ENCODE measurements around the gene FHIP1B.

The FHIP1B gene

GRCh38 chr11:6216501-6216900 is 17.9 kb downstream of the FHIP1B start:
- no peaks in the 10 kb centered on the region for H3K4me1 Mint-ChIP-seq
- H3K27ac Mint-ChIP-seq = no peak overlapping the region
- no peak for TF ChIP-seq CTCF (IDR thresholded peaks at IDR 0.05; ENCODE audit: unreplicated experiment in 3 of 3)
- H3K27me3 Mint-ChIP-seq (ENCODE audit: low read depth) = no peaks in the 10 kb centered on the region
- no peaks in the 10 kb centered on the region for H3K9me3 Mint-ChIP-seq
- H3K4me3 Mint-ChIP-seq = no peak overlapping the region
- H3K36me3 Mint-ChIP-seq (ENCODE audit: low read depth) = peaks cover 43% of the 10 kb centered on the region

GRCh38 chr11:6214530-6214929 is 19.9 kb downstream of the FHIP1B start:
- TF ChIP-seq CTCF (IDR thresholded peaks at IDR 0.05; ENCODE audit: unreplicated experiment in 3 of 3) = no peak
- Mint-ChIP-seq H3K27ac (no peak overlapping the region), H3K27me3 (ENCODE audit: low read depth) (no peaks in the 10 kb centered on the region), H3K4me3 (no peak overlapping the region), H3K36me3 (ENCODE audit: low read depth) (peaks cover 36% of the 10 kb centered on the region), H3K9me3 (no peaks in the 10 kb centered on the region), H3K4me1 (no peaks in the 10 kb centered on the region)

- H3K9me3 Mint-ChIP-seq = no peaks in the 10 kb centered on the region
- peaks cover 19% of the 10 kb centered on the region for H3K36me3 Mint-ChIP-seq (ENCODE audit: low read depth)
- no peak overlapping the region for H3K4me3 Mint-ChIP-seq
- H3K27ac Mint-ChIP-seq = peak overlapping the region in 1 of 3 experiments; percentile 63
- H3K27me3 Mint-ChIP-seq (ENCODE audit: low read depth) = no peaks in the 10 kb centered on the region
- H3K4me1 Mint-ChIP-seq = no peaks in the 10 kb centered on the region
- no peak for TF ChIP-seq CTCF (IDR thresholded peaks at IDR 0.05; ENCODE audit: unreplicated experiment in 3 of 3)
These were observed 24.0 kb downstream of the FHIP1B start for GRCh38 chr11:6210274-6210955.

GRCh38 chr11:6209801-6210200 is 24.6 kb downstream of the FHIP1B start:
- Mint-ChIP-seq H3K4me3 (no peak overlapping the region), H3K4me1 (no peaks in the 10 kb centered on the region), H3K27ac (no peak overlapping the region), H3K36me3 (ENCODE audit: low read depth) (peaks cover 16% of the 10 kb centered on the region), H3K9me3 (no peaks in the 10 kb centered on the region), H3K27me3 (ENCODE audit: low read depth) (no peaks in the 10 kb centered on the region)
- no peak for TF ChIP-seq CTCF (IDR thresholded peaks at IDR 0.05; ENCODE audit: unreplicated experiment in 3 of 3)

- Mint-ChIP-seq H3K36me3 (ENCODE audit: low read depth) (peaks cover 27% of the 10 kb centered on the region), H3K27me3 (ENCODE audit: low read depth) (no peaks in the 10 kb centered on the region), H3K9me3 (no peaks in the 10 kb centered on the region), H3K4me3 (no peak overlapping the region), H3K27ac (no peak overlapping the region), H3K4me1 (no peaks in the 10 kb centered on the region)
- TF ChIP-seq CTCF (IDR thresholded peaks at IDR 0.05; ENCODE audit: unreplicated experiment in 3 of 3) = no peak
These were observed 27.8 kb downstream of the FHIP1B start for GRCh38 chr11:6206456-6207180.

- H3K4me1 Mint-ChIP-seq = no peaks in the 10 kb centered on the region
- peaks cover 24% of the 10 kb centered on the region for H3K36me3 Mint-ChIP-seq (ENCODE audit: low read depth)
- no peaks in the 10 kb centered on the region for H3K9me3 Mint-ChIP-seq
- H3K27ac Mint-ChIP-seq = no peak within 1 kb of the TSS
- H3K27me3 Mint-ChIP-seq (ENCODE audit: low read depth) = no peaks in the 10 kb centered on the region
- TF ChIP-seq CTCF (IDR thresholded peaks at IDR 0.05; ENCODE audit: unreplicated experiment in 3 of 3) = no peak
- H3K4me3 Mint-ChIP-seq = no peak within 1 kb of the TSS
These were observed 29.1 kb downstream of the FHIP1B start, which contains the start of gene C11orf42 for GRCh38 chr11:6205366-6205765. Gene C11orf42, plus strand, starts transcription at chr11:6205557. Its CDS starts 59 bp downstream, at chr11:6205616.

All from nephron (organoid).